Measurements from ENCODE around the gene SLC44A3. TPM values are rescaled to one million over a fixed set of nuclear protein-coding genes. Genes with fewer than 3 reads are reported as not detected.
"Not testable (repeated sequence)": the region's sequence is repeated elsewhere in the genome, so short reads cannot be mapped to it uniquely, and the experiment has no call there.

SLC44A3 gene
- total RNA-seq, 2 donors from 2014 or later: 0.56 TPM; not detected in 1

- Mint-ChIP-seq H3K9me3 (no peaks in the 10 kb centered on the region), H3K27ac (no peak overlapping the region), H3K36me3 (ENCODE audit: low read depth) (peaks cover 5% of the 10 kb centered on the region), H3K4me1 (peaks cover 5% of the 10 kb centered on the region), H3K4me3 (peak overlapping the region; percentile 77), H3K27me3 (peaks cover 39% of the 10 kb centered on the region)
- peak; percentile 43 for ATAC-seq (replicated peaks)
These were observed 106.2 kb downstream of the SLC44A3 start for GRCh38 chr1:94926126-94926914.

- Mint-ChIP-seq H3K9me3 (no peaks in the 10 kb centered on the region), H3K4me1 (peaks cover 5% of the 10 kb centered on the region), H3K27me3 (peaks cover 36% of the 10 kb centered on the region), H3K27ac (no peak within 1 kb of the TSS), H3K36me3 (ENCODE audit: low read depth) (peaks cover 5% of the 10 kb centered on the region), H3K4me3 (peak within 1 kb of the TSS; percentile 78)
- peak; percentile 84 for ATAC-seq (replicated peaks)
These were observed 106.8 kb downstream of the SLC44A3 start, which contains the start of gene CNN3 for GRCh38 chr1:94926915-94927404. Gene CNN3, minus strand, starts transcription at chr1:94927110. Its CDS starts 216 bp downstream, at chr1:94926894.

GRCh38 chr1:94927405-94928175 is 107.4 kb downstream of the SLC44A3 start:
- peaks cover 5% of the 10 kb centered on the region for H3K4me1 Mint-ChIP-seq
- no peaks in the 10 kb centered on the region for H3K9me3 Mint-ChIP-seq
- peak overlapping the region; percentile 78 for H3K4me3 Mint-ChIP-seq
- no peak for ATAC-seq (replicated peaks)
- H3K27me3 Mint-ChIP-seq: peaks cover 35% of the 10 kb centered on the region
- peaks cover 5% of the 10 kb centered on the region for H3K36me3 Mint-ChIP-seq (ENCODE audit: low read depth)
- no peak overlapping the region for H3K27ac Mint-ChIP-seq

- Mint-ChIP-seq H3K9me3 (no peaks in the 10 kb centered on the region), H3K27ac (no peak overlapping the region), H3K4me1 (peaks cover 5% of the 10 kb centered on the region), H3K36me3 (ENCODE audit: low read depth) (peaks cover 5% of the 10 kb centered on the region), H3K27me3 (peaks cover 29% of the 10 kb centered on the region), H3K4me3 (peak overlapping the region; percentile 78)
- ATAC-seq (replicated peaks): no peak
These were observed 108.3 kb downstream of the SLC44A3 start for GRCh38 chr1:94928293-94928939.

GRCh38 chr1:94929351-94930217 is 109.4 kb downstream of the SLC44A3 start:
- peaks cover 5% of the 10 kb centered on the region for H3K36me3 Mint-ChIP-seq (ENCODE audit: low read depth)
- no peaks in the 10 kb centered on the region for H3K9me3 Mint-ChIP-seq
- H3K27me3 Mint-ChIP-seq: peaks cover 22% of the 10 kb centered on the region
- no peak overlapping the region for H3K4me3 Mint-ChIP-seq
- H3K4me1 Mint-ChIP-seq: peaks cover 5% of the 10 kb centered on the region
- no peak overlapping the region for H3K27ac Mint-ChIP-seq
- no peak for ATAC-seq (replicated peaks)

GRCh38 chr1:94931254-94931841 is 111.2 kb downstream of the SLC44A3 start:
- H3K27ac Mint-ChIP-seq: no peak overlapping the region
- peaks cover 5% of the 10 kb centered on the region for H3K4me1 Mint-ChIP-seq
- H3K36me3 Mint-ChIP-seq (ENCODE audit: low read depth): peaks cover 5% of the 10 kb centered on the region
- H3K27me3 Mint-ChIP-seq: peaks cover 8% of the 10 kb centered on the region
- H3K9me3 Mint-ChIP-seq: no peaks in the 10 kb centered on the region
- H3K4me3 Mint-ChIP-seq: no peak overlapping the region
- ATAC-seq (replicated peaks): no peak

- no peak overlapping the region for H3K4me3 Mint-ChIP-seq
- H3K27ac Mint-ChIP-seq: no peak overlapping the region
- H3K4me1 Mint-ChIP-seq: no peaks in the 10 kb centered on the region
- no peaks in the 10 kb centered on the region for H3K36me3 Mint-ChIP-seq (ENCODE audit: low read depth)
- peaks cover 5% of the 10 kb centered on the region for H3K27me3 Mint-ChIP-seq
- H3K9me3 Mint-ChIP-seq: no peaks in the 10 kb centered on the region
- ATAC-seq (replicated peaks): no peak
These were observed 114.4 kb downstream of the SLC44A3 start for GRCh38 chr1:94934551-94934950.

- no peaks in the 10 kb centered on the region for H3K36me3 Mint-ChIP-seq (ENCODE audit: low read depth)
- H3K4me3 Mint-ChIP-seq: no peak overlapping the region
- H3K4me1 Mint-ChIP-seq: no peaks in the 10 kb centered on the region
- peaks cover 5% of the 10 kb centered on the region for H3K27me3 Mint-ChIP-seq
- no peaks in the 10 kb centered on the region for H3K9me3 Mint-ChIP-seq
- ATAC-seq (replicated peaks): no peak
- H3K27ac Mint-ChIP-seq: no peak overlapping the region
These were observed 114.9 kb downstream of the SLC44A3 start for GRCh38 chr1:94935034-94935433.

- no peak for ATAC-seq (replicated peaks)
- peaks cover 5% of the 10 kb centered on the region for H3K27me3 Mint-ChIP-seq
- no peak overlapping the region for H3K4me3 Mint-ChIP-seq
- H3K4me1 Mint-ChIP-seq: no peaks in the 10 kb centered on the region
- no peaks in the 10 kb centered on the region for H3K36me3 Mint-ChIP-seq (ENCODE audit: low read depth)
- H3K9me3 Mint-ChIP-seq: no peaks in the 10 kb centered on the region
- H3K27ac Mint-ChIP-seq: no peak overlapping the region
These were observed 115.3 kb downstream of the SLC44A3 start for GRCh38 chr1:94935476-94935875.

GRCh38 chr1:94936861-94937620 is 116.9 kb downstream of the SLC44A3 start:
- H3K36me3 Mint-ChIP-seq (ENCODE audit: low read depth): no peaks in the 10 kb centered on the region
- H3K27ac Mint-ChIP-seq: no peak overlapping the region
- no peak overlapping the region for H3K4me3 Mint-ChIP-seq
- peaks cover 5% of the 10 kb centered on the region for H3K27me3 Mint-ChIP-seq
- no peak for ATAC-seq (replicated peaks)
- H3K4me1 Mint-ChIP-seq: no peaks in the 10 kb centered on the region
- no peaks in the 10 kb centered on the region for H3K9me3 Mint-ChIP-seq

GRCh38 chr1:94937820-94938219 is 117.7 kb downstream of the SLC44A3 start:
- ATAC-seq (replicated peaks): no peak
- Mint-ChIP-seq H3K4me3 (no peak overlapping the region), H3K9me3 (no peaks in the 10 kb centered on the region), H3K4me1 (no peaks in the 10 kb centered on the region), H3K27ac (no peak overlapping the region), H3K27me3 (peaks cover 5% of the 10 kb centered on the region), H3K36me3 (ENCODE audit: low read depth) (no peaks in the 10 kb centered on the region)

- Mint-ChIP-seq H3K4me3 (no peak overlapping the region), H3K9me3 (no peaks in the 10 kb centered on the region), H3K36me3 (ENCODE audit: low read depth) (no peaks in the 10 kb centered on the region), H3K27ac (no peak overlapping the region), H3K27me3 (peaks cover 22% of the 10 kb centered on the region), H3K4me1 (no peaks in the 10 kb centered on the region)
- ATAC-seq (replicated peaks): no peak
These were observed 120.6 kb downstream of the SLC44A3 start for GRCh38 chr1:94940738-94941137.

- H3K27ac Mint-ChIP-seq; H3K4me3 Mint-ChIP-seq; ATAC-seq (replicated peaks); H3K9me3 Mint-ChIP-seq; H3K4me1 Mint-ChIP-seq; H3K36me3 Mint-ChIP-seq (ENCODE audit: low read depth): not testable (repeated sequence)
- H3K27me3 Mint-ChIP-seq: peaks cover 22% of the 10 kb centered on the region
These were observed 121.3 kb downstream of the SLC44A3 start for GRCh38 chr1:94941480-94941879.

Measured in activated T-helper 17 cell treated with anti-CD3 and anti-CD28 coated beads, Interleukin-2, amount 50 U/mL, for 72 hours (primary cell).